Hematopoietic multipotent progenitor cell treated with erythropoietin and hydrocortisone succinate and interleukin-3 and kit ligand, for 17 days (in vitro differentiated cells): Measurements from ENCODE around the gene STK32B.

ENCODE experiments used
- DNase-seq: peaks from one replicate; pipeline ENCODE4 v3.0.0-alpha.2; 2015; ENCODE audit warnings: low spot score

Gene STK32B

DNA sequence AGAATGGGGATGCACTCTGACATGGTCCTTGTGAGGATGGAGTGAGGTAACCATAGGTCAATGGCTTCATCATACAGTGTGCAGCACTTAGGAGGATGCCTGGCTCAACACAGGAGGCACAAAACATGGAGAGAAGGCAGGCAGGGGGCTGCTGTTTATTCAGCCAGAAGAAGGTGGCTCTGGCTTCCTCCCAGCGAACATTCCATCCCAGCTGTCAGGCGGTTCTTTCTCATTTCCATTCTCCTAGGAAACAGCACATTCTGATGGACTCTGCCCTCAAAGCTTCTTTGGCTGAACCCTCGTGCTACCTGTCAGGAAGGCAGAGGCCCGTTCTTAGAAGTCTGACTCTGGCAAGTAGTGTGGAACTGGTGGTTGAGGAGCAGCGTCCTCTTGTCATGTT, 18.6 kb downstream of the STK32B start:
- DNase-seq: no peak

DNA sequence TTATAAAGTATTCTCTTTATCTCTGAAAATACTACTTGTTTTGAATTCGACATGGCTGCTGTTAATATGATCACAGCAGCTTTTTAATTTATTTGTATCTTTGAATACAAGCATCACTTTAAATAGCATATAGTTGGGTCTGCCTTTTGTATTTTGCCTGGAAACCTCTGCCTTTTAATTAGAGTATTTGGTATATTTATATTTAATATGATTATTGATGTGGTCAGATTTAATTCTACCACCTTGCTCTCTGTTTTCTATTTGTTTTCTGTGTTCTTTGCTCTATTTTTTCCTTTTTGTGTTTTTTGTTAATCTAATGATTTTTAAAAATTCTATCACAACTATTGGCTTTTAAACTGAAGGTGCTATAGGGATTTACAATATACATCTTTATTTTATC, 21.7 kb downstream of the STK32B start:
- DNase-seq: no peak

DNA sequence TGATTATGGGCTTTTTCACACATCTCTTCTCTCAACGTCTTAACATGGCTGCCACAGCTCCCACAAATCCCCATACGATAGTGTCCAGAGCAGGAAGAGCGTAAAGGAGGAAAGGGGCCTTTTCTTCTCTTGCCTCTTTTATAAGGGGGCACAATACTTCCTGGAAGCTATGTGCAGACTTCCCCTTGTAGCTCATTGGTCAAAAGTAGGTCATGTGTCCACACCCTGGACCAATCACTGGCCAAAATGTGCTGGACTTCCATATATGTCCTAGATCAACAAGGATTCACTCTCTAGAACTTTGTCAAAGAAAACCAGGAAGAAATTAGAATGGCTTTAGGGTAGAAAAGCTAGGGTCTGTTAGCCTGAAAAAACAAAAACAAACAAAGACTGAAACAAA, 26.7 kb downstream of the STK32B start:
- DNase-seq: no peak

DNA sequence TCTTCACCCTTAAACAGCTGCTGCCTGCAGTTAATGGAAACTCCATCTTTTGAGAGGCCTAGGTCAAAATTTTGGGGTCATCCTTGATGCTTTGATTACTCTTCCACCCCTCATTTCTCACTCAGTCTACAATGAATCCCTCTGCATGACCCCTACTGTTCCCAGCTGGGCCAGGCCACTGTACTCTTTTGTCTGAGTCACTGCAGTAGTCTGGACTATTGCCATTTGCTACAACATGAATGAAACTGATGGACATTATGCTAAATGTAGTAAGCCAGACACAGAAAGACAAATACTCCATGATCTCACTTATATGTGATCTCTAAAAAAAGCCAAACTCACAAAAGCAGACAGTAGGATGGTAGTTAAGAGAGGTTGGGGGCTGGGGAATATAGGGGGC, 28.3 kb downstream of the STK32B start:
- no peak for DNase-seq

DNA sequence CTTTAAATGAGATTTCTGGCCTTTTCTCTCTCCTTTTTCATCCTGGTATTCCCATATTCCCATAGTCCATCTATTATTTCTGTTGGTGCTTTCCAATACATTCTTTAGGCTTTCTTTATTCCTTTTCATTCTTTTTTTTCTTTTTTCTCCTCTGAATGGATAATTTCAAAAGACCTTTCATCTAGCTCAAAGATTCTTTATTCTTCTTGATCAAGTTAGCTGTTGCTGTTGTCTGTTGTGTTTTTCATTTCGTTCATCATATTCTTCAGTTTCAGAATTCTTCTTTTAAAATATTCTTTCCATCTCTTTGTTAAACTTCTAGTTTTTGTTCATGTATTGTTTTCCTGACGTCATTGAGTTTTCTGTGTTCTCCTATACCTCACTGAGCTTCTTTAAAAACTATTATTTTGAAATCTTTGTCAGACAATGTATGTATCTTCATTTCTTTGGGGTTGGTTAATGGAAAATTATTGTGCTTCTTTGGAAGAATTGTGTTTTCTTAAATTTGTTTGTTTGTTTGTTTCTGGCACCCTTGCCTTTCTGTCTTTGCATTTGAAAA, 30.2 kb downstream of the STK32B start:
- no peak for DNase-seq

DNA sequence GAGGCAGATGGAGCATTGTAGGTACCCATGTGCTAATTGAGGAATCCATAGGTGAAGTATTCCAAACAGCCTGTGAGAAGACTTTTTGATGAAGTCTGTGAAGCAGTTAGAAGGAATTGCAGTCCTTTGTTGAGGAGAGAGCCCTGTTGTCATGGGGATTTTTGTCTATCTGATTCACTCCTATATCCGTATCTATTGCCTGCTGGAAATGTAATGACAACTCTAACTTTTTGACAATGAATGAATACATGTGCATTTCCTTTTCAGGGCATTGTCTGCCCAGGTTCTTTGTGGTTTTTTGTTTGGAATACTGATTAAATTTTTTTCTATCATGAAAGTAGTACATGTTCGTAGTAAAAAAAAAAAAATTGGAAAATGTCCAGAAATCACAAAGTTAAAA, 31.1 kb downstream of the STK32B start:
- DNase-seq: no peak

DNA sequence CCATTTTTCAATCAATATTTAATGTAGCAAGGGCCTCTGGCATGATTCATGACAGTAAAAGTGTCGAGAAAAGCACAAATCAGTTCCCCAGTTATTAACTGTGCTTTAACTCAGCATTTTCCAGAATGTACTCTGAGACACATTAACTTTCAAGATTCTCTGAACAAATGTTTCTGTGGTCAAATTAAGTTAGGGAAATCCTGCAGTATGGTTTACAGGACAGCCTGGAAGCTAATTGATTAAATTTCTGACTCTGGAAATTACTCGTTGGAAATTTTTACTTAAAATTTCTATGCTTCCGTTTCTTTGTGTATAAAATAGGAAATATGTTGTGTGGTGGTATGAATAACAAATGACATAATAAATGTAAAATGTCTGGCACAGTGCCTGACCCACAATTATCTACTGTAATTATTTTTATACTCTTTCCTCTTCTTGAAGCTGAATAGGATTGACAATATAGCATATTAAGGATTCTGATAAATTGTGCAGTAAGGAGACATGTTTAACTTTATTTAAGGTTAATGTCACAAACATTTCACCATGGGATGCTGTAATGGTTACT, 33.7 kb downstream of the STK32B start:
- DNase-seq: no peak

DNA sequence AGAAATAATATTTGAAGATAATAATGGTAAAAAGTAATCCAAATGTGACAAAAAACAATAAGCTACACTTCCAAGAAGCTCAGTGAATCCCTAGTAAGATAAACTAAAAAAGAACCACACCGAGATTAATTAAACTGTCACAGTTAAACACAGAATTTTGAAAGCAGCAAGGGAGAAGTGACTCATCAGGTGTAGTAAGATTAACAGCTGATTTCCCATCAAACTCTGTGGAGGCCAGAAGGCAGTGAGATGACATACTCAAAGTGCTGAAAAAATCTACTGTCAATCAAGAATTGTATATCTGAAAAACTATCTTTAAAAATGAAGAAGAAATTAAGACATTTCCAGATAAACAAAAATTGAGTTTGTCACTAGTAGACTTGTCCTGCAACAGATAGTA, 35.3 kb downstream of the STK32B start:
- DNase-seq: no peak

DNA sequence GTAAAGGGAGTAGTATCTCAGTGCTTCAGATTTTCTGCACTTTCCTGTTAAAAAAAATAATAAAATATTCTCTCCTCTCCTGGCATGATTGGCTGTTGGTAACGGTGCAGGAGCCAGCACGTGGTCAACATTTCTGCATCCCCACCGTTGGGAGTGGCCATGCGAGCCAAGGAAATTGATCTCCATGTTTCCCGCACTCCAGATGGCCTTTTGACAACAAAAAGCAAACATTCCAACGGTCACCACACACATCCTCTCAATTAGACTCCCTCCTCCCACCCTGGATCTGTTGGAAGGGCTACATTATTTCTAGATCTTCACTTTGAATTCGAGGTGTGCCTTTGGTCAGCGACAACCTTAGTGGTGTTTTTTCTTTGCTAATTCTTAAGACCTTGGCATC, 45.0 kb downstream of the STK32B start:
- no peak for DNase-seq

DNA sequence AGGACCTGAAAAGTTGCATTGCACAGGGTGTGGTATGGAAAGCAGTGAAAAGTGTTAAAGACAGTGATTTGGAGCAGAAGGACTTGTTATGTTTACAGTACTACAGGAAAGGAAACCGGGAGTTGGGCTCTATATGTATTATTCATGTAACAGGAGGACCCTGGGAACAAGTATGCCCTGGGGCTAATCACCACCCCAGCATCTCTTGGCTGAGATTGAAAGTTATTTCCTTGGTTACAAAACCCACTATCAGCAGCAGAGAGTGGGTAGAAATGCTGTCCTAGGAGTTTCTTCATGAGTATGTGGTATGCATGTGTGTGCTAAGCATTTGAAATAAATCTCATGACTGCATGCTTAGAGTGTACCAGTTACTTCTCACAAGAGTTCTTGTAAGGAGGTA, 46.9 kb downstream of the STK32B start:
- DNase-seq: no peak

DNA sequence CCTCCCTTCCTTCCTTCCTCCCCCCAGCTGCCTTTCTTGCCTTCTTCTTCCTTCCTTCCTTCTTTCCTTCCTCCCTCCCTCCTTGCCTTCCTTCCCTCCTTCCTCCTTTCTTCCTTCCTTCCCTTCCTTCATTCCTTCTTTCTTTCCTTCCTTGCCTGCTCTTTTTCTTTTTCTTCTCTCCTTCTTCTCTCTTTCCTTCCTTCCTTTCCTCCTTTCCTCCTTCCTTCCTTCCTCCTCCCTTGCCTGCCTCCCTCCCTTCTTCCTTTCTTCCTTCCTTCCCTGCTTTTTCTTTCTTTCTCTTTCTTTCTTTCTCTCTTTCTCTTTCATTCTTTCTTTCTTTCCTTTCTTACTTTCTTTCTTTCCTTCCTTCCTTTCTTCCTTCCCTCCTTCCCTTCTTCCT, 49.1 kb downstream of the STK32B start:
- DNase-seq: no peak

DNA sequence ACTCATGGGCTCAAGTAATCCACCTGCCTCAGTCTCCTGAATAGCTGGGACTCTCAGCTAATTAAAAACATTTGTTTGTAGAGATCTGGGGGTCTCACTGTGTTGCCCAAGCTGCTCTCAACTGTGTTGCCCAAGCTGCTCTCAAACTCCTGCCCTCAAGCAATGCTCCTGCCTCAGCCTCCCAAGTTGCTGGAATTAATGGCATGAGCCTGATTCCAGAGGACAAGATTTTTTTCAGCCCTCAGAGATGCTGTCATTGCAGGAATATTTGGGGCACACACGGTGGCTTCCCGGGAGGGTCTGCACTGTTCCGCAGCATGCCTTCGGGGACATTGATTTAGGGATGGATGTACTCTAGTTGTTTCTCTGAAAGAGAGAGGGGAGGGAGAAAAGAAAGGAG, 49.7 kb downstream of the STK32B start:
- DNase-seq: no peak

DNA sequence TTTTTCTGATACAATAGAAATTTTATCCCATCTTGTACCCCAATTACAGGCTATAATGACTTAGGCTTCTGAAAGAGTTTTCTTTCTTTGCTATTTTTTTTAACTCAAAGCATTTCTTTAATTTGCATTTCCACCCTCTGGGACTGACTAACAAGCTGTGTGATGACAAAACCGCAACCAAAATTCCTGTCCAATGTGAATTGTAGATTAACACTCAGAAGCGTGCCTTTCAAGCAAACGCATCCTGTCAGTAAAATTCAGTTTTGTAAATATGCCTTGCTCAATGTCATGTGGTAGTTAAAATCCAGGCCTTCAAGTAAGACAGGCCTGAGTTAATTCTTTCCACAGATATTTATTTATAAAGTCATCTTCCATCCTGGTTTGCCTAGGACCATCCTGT, 50.3 kb downstream of the STK32B start:
- no peak for DNase-seq

DNA sequence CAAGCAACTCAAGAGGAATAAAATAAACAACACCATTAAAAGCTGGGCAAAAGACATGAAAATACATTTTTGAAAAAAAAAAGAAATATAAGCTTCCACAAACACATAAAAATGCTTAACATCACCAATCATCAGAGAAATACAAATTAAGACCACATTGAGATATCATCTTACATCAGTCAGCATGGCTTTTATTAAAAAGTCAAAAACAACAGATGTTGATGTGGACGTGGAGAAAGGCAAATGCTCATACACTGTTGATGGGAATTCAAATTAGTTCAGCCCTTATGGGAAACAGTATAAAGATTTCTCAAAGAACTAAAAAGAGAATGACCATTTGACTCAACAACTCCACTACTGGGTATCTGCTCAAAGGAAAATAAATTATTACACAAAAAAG, 59.6 kb downstream of the STK32B start:
- DNase-seq: no peak

DNA sequence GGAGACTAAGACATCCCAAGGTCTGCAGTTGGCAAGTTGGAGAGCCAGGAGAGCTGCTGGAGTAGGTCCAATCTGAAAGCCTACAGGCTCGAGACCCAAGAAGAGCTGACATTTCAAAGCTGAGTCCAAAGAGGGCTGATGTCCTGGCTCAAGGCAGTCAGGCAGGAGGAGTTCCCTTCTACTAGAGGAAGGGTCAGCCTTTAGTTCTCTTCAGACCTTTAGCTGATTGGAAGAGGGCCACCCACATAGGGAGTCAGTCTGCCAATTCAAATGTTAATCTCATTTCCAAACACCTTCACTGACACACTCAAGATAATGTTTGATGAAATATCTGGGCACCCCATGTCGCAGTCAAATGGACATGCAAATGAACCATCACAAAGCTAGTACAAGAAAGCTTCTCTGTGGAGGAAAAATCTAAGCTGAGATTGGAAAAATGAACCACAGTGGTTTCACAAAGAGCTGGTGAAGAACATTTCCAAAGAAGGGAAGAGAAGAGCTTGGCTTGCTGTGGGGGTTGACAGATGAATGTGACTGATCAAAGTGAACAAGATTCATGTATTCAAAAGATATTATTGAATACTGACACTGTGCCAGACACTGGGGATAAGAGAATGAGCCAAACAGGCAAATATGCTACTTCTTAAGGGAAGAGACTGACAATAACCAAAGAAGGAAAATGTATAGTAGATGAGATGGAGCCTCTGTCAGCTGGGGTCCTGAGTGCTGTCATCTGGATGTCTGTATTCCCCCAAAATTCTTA, 61.2 kb downstream of the STK32B start:
- no peak for DNase-seq

DNA sequence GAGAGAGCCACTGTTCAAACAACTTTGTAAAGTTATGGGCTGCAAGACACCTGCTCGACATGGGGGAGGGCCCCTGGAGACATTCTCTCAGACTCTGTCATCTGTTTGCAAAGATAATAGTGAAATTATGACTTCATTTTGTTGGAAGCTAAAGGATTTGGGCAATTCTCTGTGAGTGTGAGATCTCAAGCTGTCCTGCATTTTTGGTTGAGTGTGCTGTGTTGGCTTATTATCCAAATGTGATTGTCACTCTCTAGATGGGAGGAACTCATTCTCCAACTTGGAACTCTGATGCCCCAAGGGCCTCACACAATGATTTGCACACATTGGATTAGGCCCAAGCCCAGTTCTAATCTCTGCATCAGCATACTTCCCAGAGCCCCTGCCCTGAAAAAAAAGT, 63.7 kb downstream of the STK32B start:
- no peak for DNase-seq

DNA sequence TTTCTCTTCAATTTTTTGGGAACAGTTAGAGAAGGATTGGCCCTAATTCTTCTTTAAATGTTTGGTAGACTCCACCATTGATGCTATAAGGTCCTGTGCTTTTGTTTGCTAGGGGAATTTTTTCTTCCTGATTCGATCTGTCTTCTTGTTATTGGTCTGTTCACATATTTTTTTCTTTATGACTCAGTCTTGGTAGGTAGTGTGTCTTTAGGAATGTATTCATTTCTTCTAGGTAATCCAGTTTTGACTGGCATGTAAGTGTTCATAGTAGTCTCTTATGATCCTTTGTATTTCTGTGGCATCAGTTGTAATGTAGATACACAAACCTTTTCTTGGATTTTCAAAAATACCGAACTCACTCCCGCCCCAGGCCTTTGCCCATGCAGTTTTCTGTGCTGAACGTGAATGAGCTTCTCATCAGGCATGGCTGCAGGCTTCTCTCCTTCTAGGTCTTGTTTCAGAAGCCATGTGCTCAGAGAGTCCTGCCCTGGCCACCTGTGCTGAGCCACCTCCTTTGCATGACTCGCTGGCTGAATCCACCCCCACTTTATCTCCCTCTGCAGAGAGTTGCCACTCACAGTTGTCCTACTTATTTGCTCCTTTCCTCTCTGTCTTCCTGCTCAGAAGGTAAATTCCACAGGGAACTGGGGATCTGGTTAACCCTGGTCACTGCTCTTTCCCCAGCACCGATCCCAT, 67.0 kb downstream of the STK32B start:
- no peak for DNase-seq

DNA sequence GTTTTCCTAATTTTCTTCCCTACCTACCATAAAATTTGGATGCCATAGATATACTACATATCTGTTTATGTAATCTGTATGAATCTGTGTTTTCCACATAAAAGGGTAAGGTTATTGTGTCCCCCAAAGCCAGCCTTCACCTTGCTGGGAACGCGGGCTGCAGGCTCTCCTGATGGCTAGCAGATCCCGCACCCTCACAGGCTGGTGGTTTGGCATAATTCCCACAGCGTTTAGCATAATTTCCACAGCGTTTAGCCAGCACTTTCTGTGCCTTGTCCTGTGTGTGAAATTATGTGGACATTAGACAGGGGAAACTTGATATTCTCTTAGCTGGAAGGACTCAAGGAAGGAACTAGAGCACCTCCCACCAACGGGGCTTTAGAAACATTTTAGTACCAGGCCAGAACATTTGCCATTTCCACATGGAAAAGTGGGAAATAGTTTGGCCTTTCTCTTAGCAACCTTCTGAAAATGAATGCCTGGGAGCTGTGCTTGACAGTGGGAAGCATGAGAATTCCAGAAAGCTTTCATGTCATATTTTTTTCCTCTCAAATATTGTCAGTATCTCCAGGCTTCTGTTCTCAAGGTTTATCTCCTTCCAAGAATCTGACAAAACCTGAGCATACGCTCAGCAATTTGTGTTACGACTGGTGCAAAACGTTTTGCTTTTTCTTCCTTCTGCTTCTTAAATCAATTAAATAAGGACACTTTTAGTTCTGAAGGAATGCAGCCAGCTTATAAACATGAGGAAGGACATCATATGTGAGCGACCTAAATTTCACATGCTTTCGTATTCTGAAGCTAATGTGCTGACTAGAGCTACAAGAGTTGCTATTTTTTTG, 67.9 kb downstream of the STK32B start:
- DNase-seq: no peak

DNA sequence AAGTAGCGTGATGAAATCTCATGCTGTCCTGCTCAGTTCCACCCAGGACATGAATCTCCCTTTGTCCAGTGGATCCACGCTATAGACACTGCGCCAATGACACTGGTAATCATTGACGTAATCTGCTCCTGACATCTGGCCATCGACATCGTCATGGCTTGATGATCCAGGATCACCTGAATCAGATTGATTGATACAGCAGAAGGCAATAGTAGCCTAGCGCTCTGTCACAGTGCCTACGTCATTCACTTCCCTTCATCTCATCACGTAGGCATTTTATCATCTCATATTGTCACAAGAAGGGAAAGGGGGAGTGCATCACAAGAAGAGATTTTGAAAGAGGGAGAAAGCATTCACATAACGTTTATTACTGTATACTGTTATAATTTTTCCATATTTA, 68.8 kb downstream of the STK32B start:
- DNase-seq: no peak

DNA sequence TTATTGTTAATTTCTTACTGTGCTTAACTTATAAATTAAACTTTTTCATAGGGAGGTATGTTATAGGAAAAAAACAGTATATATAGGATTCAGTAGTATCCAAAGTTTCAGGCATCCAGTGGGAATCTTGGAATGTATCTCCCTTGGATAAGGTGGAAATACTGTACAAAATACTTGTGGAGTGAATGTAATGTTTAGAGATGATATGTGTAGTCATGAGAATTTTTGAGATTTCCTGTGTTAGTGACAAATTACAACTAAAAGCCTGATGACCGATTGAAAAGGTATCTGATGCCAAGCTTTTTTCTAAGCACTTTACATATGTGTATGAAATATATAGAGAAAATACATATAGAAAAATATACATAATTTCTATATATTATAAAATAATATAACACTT, 69.2 kb downstream of the STK32B start:
- no peak for DNase-seq

DNA sequence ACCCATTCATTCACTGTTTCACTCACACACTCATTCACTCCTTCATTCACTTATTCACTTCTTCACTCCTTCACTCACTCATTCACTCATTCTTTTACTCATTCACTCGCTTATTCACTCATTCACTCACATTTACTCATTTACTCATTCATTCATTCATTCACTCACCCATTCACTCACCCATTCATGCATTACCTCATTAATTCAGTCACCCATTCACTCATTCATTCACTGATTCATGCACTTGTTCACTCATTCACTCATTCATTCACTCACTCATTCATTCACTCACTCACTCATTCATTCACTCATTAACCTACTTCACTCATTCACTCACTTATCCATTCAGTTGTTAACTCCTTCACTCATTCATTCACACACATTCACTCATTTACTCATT, 70.8 kb downstream of the STK32B start:
- DNase-seq: no peak

DNA sequence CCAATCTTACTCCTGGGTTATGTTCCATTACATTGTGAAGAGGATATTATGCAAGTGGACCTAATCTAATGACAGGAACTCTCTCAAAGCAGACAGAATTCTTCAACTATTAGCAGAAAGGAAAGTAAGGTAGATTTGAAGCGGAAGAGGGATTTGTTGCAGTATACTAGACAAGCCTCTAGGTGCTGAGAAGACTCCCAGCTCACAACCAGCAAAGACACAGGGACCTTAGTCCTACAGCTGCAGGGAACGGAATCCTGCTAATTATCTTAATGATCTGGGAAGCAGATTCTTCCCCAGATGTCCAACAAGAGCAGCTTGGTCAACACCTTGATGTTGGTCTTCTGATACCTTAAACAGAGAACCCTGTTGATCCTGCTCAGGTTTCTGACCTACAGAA, 73.6 kb downstream of the STK32B start:
- DNase-seq: no peak
